ENCODE results near the gene FNBP1L. TPM values are rescaled to one million over a fixed set of nuclear protein-coding genes. Genes with fewer than 3 reads are reported as not detected.

FNBP1L gene
- total RNA-seq, 1 experiment from 2014 or later, result 119 TPM

- no peak overlapping the region for H3K4ac ChIP-seq (ENCODE audit: low read depth, low read length)
- WGBS (ENCODE audit: extremely low coverage, insufficient read length, low lambda C conversion rate), result no CpG with 5 or more reads among the region's 2 CpGs
- H2BK20ac ChIP-seq (ENCODE audit: low read depth, low read length, poor library complexity, severe bottlenecking), result no peak overlapping the region
- Mint-ChIP-seq H3K36me3 (ENCODE audit: insufficient read depth in 1 of 3, low read depth in 3 of 3) (peaks cover 4 to 38% (median 26%) of the 10 kb centered on the region in 3 experiments; a peak in 5 of 7 replicates), H3K27me3 (ENCODE audit: low read depth) (no peaks in the 10 kb centered on the region), H3K9me3 (no peaks in the 10 kb centered on the region), H3K27ac (peak overlapping the region in 1 of 3 experiments; percentile 79; a peak in 2 of 7 replicates), H3K4me1 (no peaks in the 10 kb centered on the region; a peak in 1 of 4 replicates), H3K4me3 (no peak overlapping the region)
- no peak for DNase-seq
- no peak overlapping the region for H2AFZ ChIP-seq (ENCODE audit: low read length)
- no peaks in the 10 kb centered on the region for H3K9me3 ChIP-seq (ENCODE audit: control insufficient read depth, low read depth, low read length)
- H3K79me1 ChIP-seq (ENCODE audit: insufficient read depth, low read depth, low read length, poor library complexity, severe bottlenecking), result no peaks in the 10 kb centered on the region
- H3K4me1 ChIP-seq (ENCODE audit: insufficient read depth, low read length), result no peaks in the 10 kb centered on the region
- H3K27ac ChIP-seq (ENCODE audit: insufficient read length, low read depth, low read length), result no peak overlapping the region
- no peak overlapping the region for H3K56ac ChIP-seq (ENCODE audit: insufficient read length, low read depth, low read length)
- no peak overlapping the region for H2BK12ac ChIP-seq (ENCODE audit: insufficient read length, low read depth, low read length)
- no peak overlapping the region for H4K8ac ChIP-seq (replicated peaks; ENCODE audit: insufficient read length, low read depth, low read length)
- no peak for TF ChIP-seq CTCF (conservative IDR thresholded peaks at IDR 0.05)
- no peak overlapping the region for H2AK5ac ChIP-seq (ENCODE audit: insufficient read length, low read length)
- no peak overlapping the region for H2BK15ac ChIP-seq (ENCODE audit: low read depth, low read length)
- no peak overlapping the region for H3K23ac ChIP-seq (ENCODE audit: insufficient read length, low read depth, low read length)
- no peaks in the 10 kb centered on the region for H3K79me2 ChIP-seq (ENCODE audit: insufficient read depth, low read length)
- no peak overlapping the region for H3K18ac ChIP-seq (ENCODE audit: insufficient read length, low read depth, low read length)
- no peak overlapping the region for H4K5ac ChIP-seq (ENCODE audit: insufficient read length, low read depth, low read length)
- H3T11ph ChIP-seq (ENCODE audit: low read length), result no peak overlapping the region
- H4K91ac ChIP-seq (ENCODE audit: insufficient read length, low read depth, low read length), result no peak overlapping the region
- no peak overlapping the region for H3K14ac ChIP-seq (ENCODE audit: insufficient read depth, low read length)
- H3K9ac ChIP-seq (ENCODE audit: extremely low read depth, insufficient read length, low read length), result no peak overlapping the region
- no peak overlapping the region for H2BK120ac ChIP-seq (ENCODE audit: low read depth, low read length, poor library complexity, severe bottlenecking)
- no peaks in the 10 kb centered on the region for H4K20me1 ChIP-seq (ENCODE audit: control insufficient read depth, insufficient read depth, insufficient read length)
- no peaks in the 10 kb centered on the region for H3K27me3 ChIP-seq (ENCODE audit: insufficient read depth, low read length)
- H3K23me2 ChIP-seq (ENCODE audit: insufficient read length, low read depth, low read length, poor library complexity, severe bottlenecking), result no peaks in the 10 kb centered on the region
- no peak overlapping the region for H3K4me2 ChIP-seq (ENCODE audit: insufficient read depth, insufficient read length, low read length)
- no peak overlapping the region for H2BK5ac ChIP-seq (ENCODE audit: insufficient read length, low read length)
These were observed 90.0 kb downstream of the FNBP1L start for GRCh38 chr1:93537924-93538323.
